Measurements from ENCODE around the gene NCAPD3.

NCAPD3 gene

DNA sequence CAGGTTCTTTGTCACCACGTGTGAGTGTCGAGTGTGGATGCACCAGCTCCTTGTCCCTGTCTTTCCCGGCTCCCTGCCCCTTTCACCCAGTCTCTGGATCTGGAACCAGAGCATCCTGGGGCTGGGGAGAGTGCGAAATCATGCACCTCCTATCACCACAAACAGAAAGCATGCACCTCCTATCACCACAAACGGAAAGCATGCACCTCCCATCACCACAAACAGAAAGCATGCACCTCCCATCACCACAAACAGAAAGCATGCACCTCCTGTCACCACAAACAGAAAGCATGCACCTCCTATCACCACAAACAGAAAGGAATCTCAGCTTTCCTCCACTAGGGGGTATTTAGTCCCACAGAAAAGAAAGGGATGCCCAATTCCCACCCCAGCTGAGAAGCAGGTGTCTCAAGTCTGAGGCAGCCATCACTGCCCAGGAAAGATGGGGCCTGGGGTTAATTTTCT, 46.5 kb upstream of the NCAPD3 start:
- no peaks in the 10 kb centered on the region for H3K27me3 ChIP-seq (ENCODE audit: control insufficient read depth, insufficient read depth, low read length)
- no peaks in the 10 kb centered on the region for H3K79me2 ChIP-seq
- TF ChIP-seq, protein P1, sequence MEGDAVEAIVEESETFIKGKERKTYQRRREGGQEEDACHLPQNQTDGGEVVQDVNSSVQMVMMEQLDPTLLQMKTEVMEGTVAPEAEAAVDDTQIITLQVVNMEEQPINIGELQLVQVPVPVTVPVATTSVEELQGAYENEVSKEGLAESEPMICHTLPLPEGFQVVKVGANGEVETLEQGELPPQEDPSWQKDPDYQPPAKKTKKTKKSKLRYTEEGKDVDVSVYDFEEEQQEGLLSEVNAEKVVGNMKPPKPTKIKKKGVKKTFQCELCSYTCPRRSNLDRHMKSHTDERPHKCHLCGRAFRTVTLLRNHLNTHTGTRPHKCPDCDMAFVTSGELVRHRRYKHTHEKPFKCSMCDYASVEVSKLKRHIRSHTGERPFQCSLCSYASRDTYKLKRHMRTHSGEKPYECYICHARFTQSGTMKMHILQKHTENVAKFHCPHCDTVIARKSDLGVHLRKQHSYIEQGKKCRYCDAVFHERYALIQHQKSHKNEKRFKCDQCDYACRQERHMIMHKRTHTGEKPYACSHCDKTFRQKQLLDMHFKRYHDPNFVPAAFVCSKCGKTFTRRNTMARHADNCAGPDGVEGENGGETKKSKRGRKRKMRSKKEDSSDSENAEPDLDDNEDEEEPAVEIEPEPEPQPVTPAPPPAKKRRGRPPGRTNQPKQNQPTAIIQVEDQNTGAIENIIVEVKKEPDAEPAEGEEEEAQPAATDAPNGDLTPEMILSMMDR (IDR thresholded peaks at IDR 0.05), result no peak
- no peaks in the 10 kb centered on the region for H3K36me3 ChIP-seq (ENCODE audit: control insufficient read depth, insufficient read depth, low read length)
- no peak overlapping the region for H2AFZ ChIP-seq
- H3K9me3 ChIP-seq (ENCODE audit: control insufficient read depth, low read length), result no peaks in the 10 kb centered on the region
- no peaks in the 10 kb centered on the region for H3K4me1 ChIP-seq
- no peak overlapping the region for H3K4me2 ChIP-seq (ENCODE audit: low read length)
- H3K9ac ChIP-seq, result no peak overlapping the region
- no peak overlapping the region for H3K4me3 ChIP-seq (ENCODE audit: low read depth, low read length)
- no peak overlapping the region for H3K27ac ChIP-seq

DNA sequence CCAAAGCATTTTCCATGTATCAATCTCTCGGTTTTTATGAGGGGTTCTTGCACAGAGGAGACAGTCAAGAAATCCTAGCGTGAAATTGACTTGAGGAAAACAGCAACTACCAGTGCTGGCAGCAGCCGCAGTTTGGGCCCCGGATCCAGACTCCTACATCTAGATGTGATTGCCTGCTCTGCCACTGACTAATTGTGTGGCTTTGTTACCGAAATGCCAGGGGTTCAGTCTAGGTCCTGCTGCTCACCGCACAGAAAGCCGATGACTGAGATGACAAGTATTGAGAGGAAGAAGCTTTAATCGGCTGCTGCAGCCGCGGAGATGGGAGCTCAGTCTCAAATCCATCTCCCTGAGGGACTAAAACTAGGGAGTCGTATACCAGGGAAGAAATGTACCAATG, 44.2 kb upstream of the NCAPD3 start:
- H2AFZ ChIP-seq, result no peak overlapping the region
- H3K9ac ChIP-seq, result no peak overlapping the region
- no peaks in the 10 kb centered on the region for H3K4me1 ChIP-seq
- no peaks in the 10 kb centered on the region for H3K9me3 ChIP-seq (ENCODE audit: control insufficient read depth, low read length)
- H3K4me3 ChIP-seq (ENCODE audit: low read depth, low read length), result no peak overlapping the region
- H3K36me3 ChIP-seq (ENCODE audit: control insufficient read depth, insufficient read depth, low read length), result no peaks in the 10 kb centered on the region
- H3K4me2 ChIP-seq (ENCODE audit: low read length), result no peak overlapping the region
- no peaks in the 10 kb centered on the region for H3K27me3 ChIP-seq (ENCODE audit: control insufficient read depth, insufficient read depth, low read length)
- TF ChIP-seq, protein P1 (IDR thresholded peaks at IDR 0.05), result no peak
- H3K27ac ChIP-seq, result no peak overlapping the region
- no peaks in the 10 kb centered on the region for H3K79me2 ChIP-seq

DNA sequence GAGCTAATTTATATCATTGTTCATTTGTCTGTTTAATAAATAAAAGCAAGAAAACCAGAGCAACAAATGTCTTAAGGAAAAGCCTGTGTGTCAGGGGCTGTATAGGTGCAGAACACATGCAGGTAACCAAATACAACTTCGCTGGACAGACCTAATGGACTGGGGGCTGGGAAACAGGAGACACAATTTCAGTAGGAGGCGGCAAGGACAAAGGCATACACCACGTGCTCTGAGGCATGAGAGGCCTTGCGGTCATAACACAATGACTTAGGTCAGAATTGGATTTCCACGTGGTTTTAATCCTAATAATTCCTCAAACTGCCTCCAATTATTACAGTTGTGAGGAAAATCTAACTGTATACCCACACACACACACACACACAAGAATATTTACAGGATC, 43.7 kb upstream of the NCAPD3 start:
- H3K9ac ChIP-seq, result no peak overlapping the region
- H3K4me1 ChIP-seq, result no peaks in the 10 kb centered on the region
- no peak overlapping the region for H2AFZ ChIP-seq
- TF ChIP-seq, protein P1 (IDR thresholded peaks at IDR 0.05), result no peak
- no peaks in the 10 kb centered on the region for H3K27me3 ChIP-seq (ENCODE audit: control insufficient read depth, insufficient read depth, low read length)
- H3K79me2 ChIP-seq, result no peaks in the 10 kb centered on the region
- H3K9me3 ChIP-seq (ENCODE audit: control insufficient read depth, low read length), result no peaks in the 10 kb centered on the region
- H3K4me3 ChIP-seq (ENCODE audit: low read depth, low read length), result no peak overlapping the region
- no peak overlapping the region for H3K27ac ChIP-seq
- H3K4me2 ChIP-seq (ENCODE audit: low read length), result no peak overlapping the region
- H3K36me3 ChIP-seq (ENCODE audit: control insufficient read depth, insufficient read depth, low read length), result no peaks in the 10 kb centered on the region

DNA sequence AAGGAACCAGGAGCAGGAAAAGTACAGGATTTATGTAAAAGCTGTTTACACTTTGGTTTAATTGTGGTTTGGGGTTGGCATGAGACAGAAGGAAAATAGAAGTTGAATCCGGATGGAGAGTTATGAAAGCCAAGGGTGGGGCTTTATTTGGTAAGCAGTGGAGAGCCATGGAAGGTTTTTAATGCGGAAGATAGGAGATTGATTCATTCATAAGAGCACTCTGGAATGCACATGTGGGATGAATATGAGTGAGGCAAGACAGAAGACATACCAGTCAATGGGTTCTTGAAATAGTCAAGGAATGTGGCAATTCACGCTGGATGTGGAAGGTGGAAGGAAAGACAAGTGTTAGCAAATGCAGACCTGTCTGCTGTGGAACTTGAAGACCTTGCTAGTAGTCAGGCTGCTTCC, 43.1 kb upstream of the NCAPD3 start:
- H3K27me3 ChIP-seq (ENCODE audit: control insufficient read depth, insufficient read depth, low read length), result no peaks in the 10 kb centered on the region
- H3K4me1 ChIP-seq, result no peaks in the 10 kb centered on the region
- no peaks in the 10 kb centered on the region for H3K79me2 ChIP-seq
- TF ChIP-seq, protein P1 (IDR thresholded peaks at IDR 0.05), result no peak
- H3K36me3 ChIP-seq (ENCODE audit: control insufficient read depth, insufficient read depth, low read length), result no peaks in the 10 kb centered on the region
- no peak overlapping the region for H2AFZ ChIP-seq
- H3K4me2 ChIP-seq (ENCODE audit: low read length), result no peak overlapping the region
- H3K27ac ChIP-seq, result no peak overlapping the region
- no peaks in the 10 kb centered on the region for H3K9me3 ChIP-seq (ENCODE audit: control insufficient read depth, low read length)
- no peak overlapping the region for H3K9ac ChIP-seq
- no peak overlapping the region for H3K4me3 ChIP-seq (ENCODE audit: low read depth, low read length)

DNA sequence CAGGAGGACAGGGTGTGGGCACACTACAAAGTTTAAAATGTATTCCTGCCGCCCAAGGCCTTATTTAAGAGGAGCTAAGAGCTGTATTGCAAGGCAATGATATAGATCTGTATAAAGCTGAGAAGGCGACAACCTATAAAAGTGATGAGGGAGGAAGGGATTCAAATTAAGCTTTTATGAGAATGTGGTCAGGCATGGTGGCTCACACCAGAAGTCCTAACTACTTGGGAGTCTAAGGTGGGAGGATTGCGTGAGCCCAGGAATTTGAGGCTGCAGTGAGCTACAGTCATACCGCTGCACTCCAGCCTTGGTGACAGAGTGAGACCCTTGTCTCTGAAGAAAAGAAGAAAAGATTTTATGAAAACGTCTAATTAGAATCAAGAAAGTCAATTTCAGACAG, 42.7 kb upstream of the NCAPD3 start:
- no peaks in the 10 kb centered on the region for H3K36me3 ChIP-seq (ENCODE audit: control insufficient read depth, insufficient read depth, low read length)
- H3K4me3 ChIP-seq (ENCODE audit: low read depth, low read length), result no peak overlapping the region
- no peaks in the 10 kb centered on the region for H3K79me2 ChIP-seq
- H3K27me3 ChIP-seq (ENCODE audit: control insufficient read depth, insufficient read depth, low read length), result no peaks in the 10 kb centered on the region
- TF ChIP-seq, protein P1 (IDR thresholded peaks at IDR 0.05), result no peak
- no peak overlapping the region for H3K4me2 ChIP-seq (ENCODE audit: low read length)
- no peak overlapping the region for H3K27ac ChIP-seq
- H3K9me3 ChIP-seq (ENCODE audit: control insufficient read depth, low read length), result no peaks in the 10 kb centered on the region
- H3K4me1 ChIP-seq, result no peaks in the 10 kb centered on the region
- no peak overlapping the region for H2AFZ ChIP-seq
- H3K9ac ChIP-seq, result no peak overlapping the region
